GM19372 (cell line): ENCODE measurements around the gene POU2AF1.
"Not testable (repeated sequence)": the region's sequence is repeated elsewhere in the genome, so short reads cannot be mapped to it uniquely, and the experiment has no call there.

Experiments used
- ATAC-seq: cut with Tn5 transposase; IDR thresholded peaks from one replicate; pipeline ENCODE4 v1.9.1; 2021; ENCODE audit warnings: mild to moderate bottlenecking, low read depth, moderate library complexity; ENCODE audit not compliant: unreplicated experiment

Gene POU2AF1

DNA sequence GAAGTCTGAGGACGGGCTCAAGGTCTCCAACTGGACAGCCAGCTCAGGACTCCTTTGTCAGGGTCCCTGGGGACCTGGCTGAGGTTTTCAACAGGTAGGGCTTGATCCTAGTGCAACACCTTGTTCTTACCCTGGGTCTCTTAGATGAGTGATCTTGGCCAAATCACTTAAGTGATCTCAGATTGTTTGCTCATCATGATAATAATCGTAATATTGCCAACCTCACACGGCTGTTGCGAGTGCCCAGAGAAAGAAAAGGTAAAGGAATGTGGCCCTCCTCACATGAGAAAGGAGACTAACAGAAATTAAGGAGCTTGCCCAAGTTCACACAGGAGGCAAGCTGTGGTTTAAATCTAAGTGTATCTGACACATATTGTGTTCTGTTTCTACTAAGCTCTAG lies 52.3 kb downstream of the POU2AF1 start:
- ATAC-seq = no peak

GRCh38 chr11:111325259-111325658 lies 53.8 kb downstream of the POU2AF1 start:
- ATAC-seq = no peak

DNA sequence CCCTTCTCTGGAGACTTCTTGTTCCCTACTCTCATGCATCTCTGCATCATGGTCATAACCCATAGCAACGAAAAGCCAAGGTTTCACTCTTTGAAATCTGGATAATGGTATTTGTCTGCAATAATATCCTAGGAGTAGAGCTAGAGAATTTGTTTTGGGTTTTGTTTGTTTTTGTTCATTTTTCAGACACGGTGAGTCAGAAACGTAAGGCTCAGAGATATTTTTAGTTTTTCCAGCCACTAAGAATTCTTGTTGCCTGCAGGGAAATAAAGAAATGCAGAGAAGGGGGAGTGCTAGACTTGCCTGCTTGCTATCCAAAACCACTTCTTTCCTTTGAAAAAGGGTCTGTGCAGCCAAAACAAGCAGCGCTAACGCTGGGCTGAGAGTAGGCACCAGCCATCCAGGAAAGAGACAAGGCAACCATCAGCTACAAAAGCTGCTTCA lies 54.8 kb downstream of the POU2AF1 start:
- ATAC-seq = no peak

DNA sequence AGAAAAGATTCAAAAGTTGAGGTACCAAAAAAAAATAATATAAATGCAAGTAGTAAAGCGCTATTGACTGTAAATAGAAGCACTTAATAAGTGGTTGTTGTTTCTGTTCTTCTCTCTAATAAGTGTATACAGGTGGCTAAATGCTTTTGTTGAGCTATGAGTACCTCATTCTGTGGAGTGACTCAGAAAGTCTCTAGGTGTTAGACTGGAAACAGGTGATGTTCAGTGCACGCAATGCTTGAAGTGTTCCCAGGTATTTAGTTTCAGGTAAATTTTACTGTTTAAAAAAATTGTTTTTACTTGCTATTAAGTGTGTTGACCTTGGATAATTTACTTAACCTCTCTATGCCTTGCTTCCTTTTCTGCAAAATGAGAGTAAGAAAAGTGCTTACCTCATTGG lies 56.5 kb downstream of the POU2AF1 start:
- ATAC-seq = no peak

DNA sequence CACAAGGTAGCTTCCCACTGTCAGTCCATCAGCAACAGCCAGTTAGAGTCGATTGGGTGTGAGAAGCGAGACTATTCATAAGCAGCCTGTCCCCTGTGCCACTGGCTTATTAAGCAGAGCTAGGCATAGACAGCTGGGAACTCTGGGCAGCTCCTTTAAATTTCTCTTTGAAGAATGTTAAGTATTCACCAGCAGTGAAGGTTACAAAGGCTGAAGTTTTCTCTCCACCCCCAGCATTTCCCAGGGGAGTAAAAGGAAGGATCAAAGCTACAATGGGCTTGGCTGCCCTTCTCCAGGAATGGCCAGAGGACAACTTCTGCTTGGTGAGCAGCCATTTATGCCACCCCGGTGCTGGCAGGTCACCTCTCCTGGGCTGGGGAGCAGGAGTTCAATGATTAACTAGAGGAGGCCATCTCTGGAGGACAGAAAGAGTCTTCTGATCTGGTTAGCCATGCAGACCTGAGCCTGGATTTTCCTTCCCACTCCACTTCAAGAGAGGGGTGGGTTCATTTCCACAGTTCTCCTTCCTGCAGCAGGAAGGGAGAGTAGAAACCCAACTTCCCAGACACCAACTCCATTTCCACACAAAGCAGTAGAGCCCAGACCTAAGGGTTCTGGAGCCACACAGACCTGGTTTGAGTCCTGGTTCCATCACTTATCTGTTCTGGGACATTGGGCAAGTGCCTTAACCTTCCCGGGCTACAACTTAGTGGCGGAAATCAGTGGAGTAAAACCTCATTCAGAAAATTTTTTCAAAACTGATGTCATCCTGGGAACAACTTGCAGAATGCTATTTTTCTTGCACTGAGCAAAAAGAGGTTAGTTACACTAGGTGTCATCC lies 58.1 kb downstream of the POU2AF1 start:
- ATAC-seq = no peak

DNA sequence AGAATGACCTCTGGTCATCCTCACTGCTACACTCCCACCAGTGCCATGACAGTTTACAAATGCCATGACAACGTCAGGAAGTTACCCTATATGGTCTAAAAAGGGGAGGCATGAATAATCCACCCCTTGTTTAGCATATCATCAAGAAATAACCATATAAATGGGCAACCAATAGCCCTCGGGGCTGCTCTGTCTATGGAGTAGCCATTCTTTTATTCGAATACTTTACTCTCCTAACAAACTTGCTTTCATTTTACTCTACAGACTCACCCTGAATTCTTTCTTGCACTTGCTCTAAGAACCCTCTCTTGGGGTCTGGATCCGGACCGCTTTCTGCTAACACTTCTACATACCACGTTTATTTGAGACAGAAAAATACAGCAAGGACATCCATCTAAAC lies 58.9 kb downstream of the POU2AF1 start:
- not testable (repeated sequence) for ATAC-seq

DNA sequence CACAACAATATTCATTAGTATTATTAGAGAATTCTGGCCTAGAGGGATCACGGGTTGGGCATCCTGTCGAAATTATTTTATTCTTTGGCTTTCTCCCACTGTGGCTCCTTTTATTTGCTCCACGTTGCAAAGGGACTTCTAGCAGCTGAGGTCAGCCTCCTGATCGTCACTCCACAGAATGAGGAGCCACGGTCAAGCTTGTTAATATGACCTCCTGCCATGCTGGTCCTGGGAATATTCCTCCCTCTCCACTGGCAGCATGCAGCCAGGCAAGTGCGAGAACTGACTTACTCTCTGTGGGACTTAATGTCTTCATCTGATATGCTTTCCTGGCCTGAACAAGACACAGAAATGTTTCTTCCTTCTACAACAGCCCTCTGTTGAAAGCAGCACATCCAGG lies 59.8 kb downstream of the POU2AF1 start:
- ATAC-seq = no peak

- ATAC-seq = no peak
These were observed 67.0 kb downstream of the POU2AF1 start for GRCh38 chr11:111312076-111312475.

DNA sequence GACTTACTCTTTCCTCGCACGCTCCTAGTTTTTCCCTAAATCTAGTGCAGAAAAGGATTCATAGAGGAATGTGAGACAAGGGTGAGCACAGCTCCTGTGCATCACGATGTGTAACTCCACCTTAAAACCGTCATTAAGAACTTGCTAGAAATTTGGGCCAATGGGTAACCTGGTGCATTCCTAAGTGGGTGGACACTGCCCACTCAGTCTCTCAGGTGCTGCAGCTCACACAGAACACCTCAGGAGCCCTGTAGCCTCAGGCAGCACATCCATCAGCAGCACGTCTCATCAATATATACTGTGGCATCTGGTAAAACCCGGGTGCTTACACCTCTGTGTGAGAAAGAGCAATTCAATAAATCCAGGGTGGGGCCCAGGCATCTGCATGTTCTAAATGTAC lies 68.4 kb downstream of the POU2AF1 start:
- no peak for ATAC-seq

DNA sequence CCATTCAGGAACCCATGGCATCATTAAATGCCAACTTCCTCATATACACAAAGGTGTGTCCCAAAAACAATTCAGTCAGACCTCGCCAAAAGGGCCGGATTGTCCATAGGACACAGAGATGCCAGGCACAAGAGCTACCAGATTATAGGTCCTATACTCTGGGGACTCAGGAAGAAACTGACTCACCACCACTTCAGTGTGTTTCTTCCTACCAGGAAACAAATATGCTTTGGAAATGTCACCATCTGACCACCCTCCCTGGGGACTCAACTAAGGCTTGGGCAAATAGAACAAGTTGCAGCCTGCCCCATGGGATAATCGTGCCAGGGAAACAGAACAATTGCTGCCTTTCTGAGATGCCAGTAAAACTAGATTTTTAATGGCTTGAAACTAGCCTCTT lies 69.0 kb downstream of the POU2AF1 start:
- ATAC-seq = no peak

DNA sequence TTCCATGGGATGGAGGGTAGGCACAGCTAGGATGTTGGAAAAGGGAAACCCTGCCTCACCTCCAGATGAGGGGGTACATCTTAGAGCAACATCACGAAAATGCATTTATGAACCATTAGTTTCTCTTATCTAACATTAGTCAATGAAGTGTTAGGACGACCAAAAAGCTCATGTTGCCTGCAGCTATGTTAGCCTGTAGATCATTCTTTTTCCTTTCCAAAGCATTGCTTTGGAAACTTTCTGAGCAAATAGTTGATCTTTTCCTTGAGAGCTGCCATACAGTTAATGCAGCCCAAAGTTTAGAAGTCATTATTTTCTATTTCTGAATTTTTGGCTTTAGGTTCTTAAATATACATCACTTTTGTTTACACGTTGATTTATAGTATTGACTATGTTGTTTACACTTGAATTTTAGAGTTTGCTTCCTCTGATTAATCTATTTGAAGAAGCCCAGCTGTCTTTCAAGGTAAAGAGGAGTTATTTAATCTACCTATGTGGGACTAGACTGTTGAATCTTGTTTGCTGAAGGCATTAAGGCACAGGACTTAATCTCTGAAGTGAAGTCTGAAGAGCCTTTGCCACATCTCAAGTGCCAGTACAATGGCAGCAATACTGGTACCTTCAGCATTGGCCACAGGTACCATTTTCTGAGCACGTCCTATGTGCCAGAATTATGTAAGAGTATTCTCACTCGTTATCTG lies 69.7 kb downstream of the POU2AF1 start:
- no peak for ATAC-seq

DNA sequence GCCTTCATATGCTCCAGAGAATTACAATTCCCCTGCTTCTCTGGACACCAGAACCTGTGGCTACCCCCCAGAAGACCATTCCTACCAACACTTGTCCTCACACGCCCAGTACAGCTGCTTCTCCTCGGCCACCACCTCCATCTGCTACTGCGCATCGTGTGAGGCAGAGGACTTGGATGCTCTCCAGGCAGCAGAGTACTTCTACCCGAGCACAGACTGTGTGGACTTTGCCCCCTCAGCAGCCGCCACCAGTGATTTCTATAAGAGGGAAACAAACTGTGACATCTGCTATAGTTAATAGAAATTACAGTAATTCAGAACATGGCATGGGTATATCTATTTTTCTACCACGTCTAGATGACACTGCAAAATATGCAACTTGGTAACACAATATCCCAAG lies 70.9 kb downstream of the POU2AF1 start:
- ATAC-seq = no peak

GRCh38 chr11:111307472-111308108 lies 71.5 kb downstream of the POU2AF1 start:
- ATAC-seq = no peak

- no peak for ATAC-seq
These were observed 72.8 kb downstream of the POU2AF1 start for GRCh38 chr11:111306321-111306720.

- ATAC-seq = no peak
These were observed 73.2 kb downstream of the POU2AF1 start for GRCh38 chr11:111305876-111306275.

DNA sequence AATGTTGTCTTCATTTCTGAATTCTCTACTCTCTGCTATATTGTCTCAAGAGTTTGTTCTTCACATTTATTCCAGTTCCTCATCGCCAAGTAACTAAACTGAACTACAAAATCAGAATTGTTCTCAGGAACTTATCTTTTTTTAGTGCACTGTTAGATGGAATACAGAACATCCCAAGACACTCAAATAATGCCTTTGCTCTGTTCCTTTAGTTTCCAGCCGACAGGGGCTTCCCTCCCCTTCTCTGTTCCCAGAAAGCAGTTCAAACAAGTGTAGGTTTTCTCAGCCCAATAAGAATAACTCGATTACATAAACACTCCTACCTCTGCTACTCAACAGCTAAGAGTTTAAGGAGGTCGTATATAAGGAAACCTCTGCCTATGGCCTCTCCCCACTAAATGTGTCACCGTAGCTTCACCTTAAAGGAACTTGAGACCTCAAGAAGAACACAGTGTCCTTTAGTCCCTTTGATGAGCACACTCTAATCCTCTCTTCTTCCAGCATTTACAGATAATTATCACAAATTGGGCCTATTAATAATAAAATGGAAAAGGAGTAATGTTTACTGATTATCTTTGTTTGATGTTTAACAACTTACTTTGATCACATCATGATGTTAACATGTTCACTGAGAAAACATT lies 73.8 kb downstream of the POU2AF1 start:
- no peak for ATAC-seq

DNA sequence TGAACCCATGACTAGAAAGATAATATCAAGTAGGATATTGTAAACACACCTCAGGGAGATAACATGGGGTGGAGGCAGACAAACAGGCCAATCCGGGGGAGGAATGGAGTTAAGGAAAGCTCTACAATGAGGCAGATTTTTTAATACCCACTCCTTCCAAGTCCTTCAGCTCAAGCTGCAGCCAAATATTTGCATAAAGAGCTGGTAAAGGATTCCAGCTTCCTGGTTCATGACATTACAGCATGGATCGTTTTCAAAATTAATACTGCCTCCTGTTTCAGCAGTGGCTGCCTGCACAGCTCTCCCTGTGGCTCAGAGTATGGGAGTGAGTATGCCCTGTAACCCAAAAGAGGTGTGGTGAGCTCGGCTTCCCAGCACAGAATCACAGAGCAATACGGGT lies 75.6 kb downstream of the POU2AF1 start:
- ATAC-seq = no peak

GRCh38 chr11:111302298-111302697 lies 76.8 kb downstream of the POU2AF1 start:
- no peak for ATAC-seq
